Hepatocyte (in vitro differentiated cells): ENCODE results near the gene LBX2.

ENCODE experiments used
- CTCF ChIP-seq: fragments of 200-600 bp; sonication (generic); IDR thresholded peaks from 2 replicates; pipeline ENCODE4 v1.5.1; 2016; ENCODE audit warnings: antibody characterized with exemption, mild to moderate bottlenecking; ENCODE audit not compliant: poor library complexity
- EZH2 ChIP-seq: fragments of 200-600 bp; sonication (generic); IDR thresholded peaks from 2 replicates; pipeline ENCODE4 v1.6.1; 2016; ENCODE audit warnings: antibody characterized with exemption, mild to moderate bottlenecking, borderline replicate concordance
- EZH2phosphoT487 ChIP-seq: fragments of 200-600 bp; sonication (generic); IDR thresholded peaks from one replicate; pipeline ENCODE4 v1.6.1; 2018; ENCODE audit warnings: antibody characterized with exemption, mild to moderate bottlenecking, low read depth, moderate library complexity; ENCODE audit not compliant: unreplicated experiment, severe bottlenecking

- TF ChIP-seq CTCF, result no peak
- TF ChIP-seq EZH2phosphoT487, result no peak
- peak; percentile 13 for TF ChIP-seq EZH2
Measured at GRCh38 chr2:74496997-74497776, 2.2 kb downstream of the LBX2 start.
